ENCODE results near the gene TMEM144. TPM values are rescaled to one million over a fixed set of nuclear protein-coding genes. Genes with fewer than 3 reads are reported as not detected.
A peak's percentile ranks its signal among the peaks of the same experiment; 100 is the strongest.

TMEM144 gene
- polyA plus RNA-seq (2013, experiment 1 of 2), result 2.4 TPM
- polyA plus RNA-seq (2013, experiment 2 of 2), result 2.9 TPM

- peak within 1 kb of the TSS; percentile 72 for H3K27ac ChIP-seq (ENCODE audit: low read depth, low read length, severe bottlenecking)
- H3K4me1 ChIP-seq (ENCODE audit: control insufficient read depth, insufficient read depth, low read length, poor library complexity, severe bottlenecking), result peaks cover 7% of the 10 kb centered on the region
- no peaks in the 10 kb centered on the region for H3K36me3 ChIP-seq (ENCODE audit: control insufficient read depth, insufficient read depth, low read length)
- no peaks in the 10 kb centered on the region for H3K9me3 ChIP-seq (ENCODE audit: control insufficient read depth, low read length)
- WGBS, 2 experiments (ENCODE audit: insufficient coverage in 2 of 2), result 3 to 17% methylated on average over 24 to 28 of the region's 34 CpGs
- H3K4me3 ChIP-seq (ENCODE audit: extremely low read depth, insufficient read depth, low read length, poor library complexity, severe bottlenecking), result peak within 1 kb of the TSS; percentile 28
Observed at GRCh38 chr4:158209825-158210807, at the start of gene TMEM144. Gene TMEM144 (plus strand): TSS chr4:158210486. CDS start chr4:158212668, 2,182 bp downstream.

GRCh38 chr4:158161551-158162354 is 48.5 kb upstream of the TMEM144 start:
- H3K9me3 ChIP-seq (ENCODE audit: control insufficient read depth, low read length), result no peaks in the 10 kb centered on the region
- no peak overlapping the region for H3K4me3 ChIP-seq (ENCODE audit: extremely low read depth, insufficient read depth, low read length, poor library complexity, severe bottlenecking)
- H3K4me1 ChIP-seq (ENCODE audit: control insufficient read depth, insufficient read depth, low read length, poor library complexity, severe bottlenecking), result peaks cover 71% of the 10 kb centered on the region
- H3K27ac ChIP-seq (ENCODE audit: low read depth, low read length, severe bottlenecking), result peak overlapping the region; percentile 97
- H3K36me3 ChIP-seq (ENCODE audit: control insufficient read depth, insufficient read depth, low read length), result peaks cover 44% of the 10 kb centered on the region
- 30 to 34% methylated on average over 6 of the region's 6 CpGs for WGBS, 2 experiments (ENCODE audit: insufficient coverage in 2 of 2)

GRCh38 chr4:158162631-158163030 is 47.7 kb upstream of the TMEM144 start:
- H3K4me1 ChIP-seq (ENCODE audit: control insufficient read depth, insufficient read depth, low read length, poor library complexity, severe bottlenecking), result peaks cover 62% of the 10 kb centered on the region
- peaks cover 48% of the 10 kb centered on the region for H3K36me3 ChIP-seq (ENCODE audit: control insufficient read depth, insufficient read depth, low read length)
- H3K9me3 ChIP-seq (ENCODE audit: control insufficient read depth, low read length), result no peaks in the 10 kb centered on the region
- no peak overlapping the region for H3K4me3 ChIP-seq (ENCODE audit: extremely low read depth, insufficient read depth, low read length, poor library complexity, severe bottlenecking)
- 78 to 100% methylated on average over 3 of the region's 5 CpGs for WGBS, 2 experiments (ENCODE audit: insufficient coverage in 2 of 2)
- H3K27ac ChIP-seq (ENCODE audit: low read depth, low read length, severe bottlenecking), result peak overlapping the region; percentile 97

- H3K9me3 ChIP-seq (ENCODE audit: control insufficient read depth, low read length), result no peaks in the 10 kb centered on the region
- H3K4me1 ChIP-seq (ENCODE audit: control insufficient read depth, insufficient read depth, low read length, poor library complexity, severe bottlenecking), result peaks cover 50% of the 10 kb centered on the region
- H3K27ac ChIP-seq (ENCODE audit: low read depth, low read length, severe bottlenecking), result peak overlapping the region; percentile 13
- 87 to 100% methylated on average over 2 to 7 of the region's 10 CpGs for WGBS, 2 experiments (ENCODE audit: insufficient coverage in 2 of 2)
- no peak overlapping the region for H3K4me3 ChIP-seq (ENCODE audit: extremely low read depth, insufficient read depth, low read length, poor library complexity, severe bottlenecking)
- peaks cover 60% of the 10 kb centered on the region for H3K36me3 ChIP-seq (ENCODE audit: control insufficient read depth, insufficient read depth, low read length)
Observed at GRCh38 chr4:158163941-158164767, 46.1 kb upstream of the TMEM144 start.

- 83 to 100% methylated on average over 1 to 2 of the region's 3 CpGs for WGBS, 2 experiments (ENCODE audit: insufficient coverage in 2 of 2)
- Histone ChIP-seq H3K27ac (ENCODE audit: low read depth, low read length, severe bottlenecking) (peak overlapping the region; percentile 13), H3K4me3 (ENCODE audit: extremely low read depth, insufficient read depth, low read length, poor library complexity, severe bottlenecking) (peak overlapping the region; percentile 51)
Observed at GRCh38 chr4:158164768-158165213, 45.5 kb upstream of the TMEM144 start.

GRCh38 chr4:158166701-158167100 is 43.6 kb upstream of the TMEM144 start:
- WGBS, 2 experiments (ENCODE audit: insufficient coverage in 2 of 2), result 90% methylated on average over 2 of the region's 2 CpGs; no CpG with 5 or more reads in 1 of the 2 experiments
- Histone ChIP-seq H3K4me1 (ENCODE audit: control insufficient read depth, insufficient read depth, low read length, poor library complexity, severe bottlenecking) (peaks cover 28% of the 10 kb centered on the region), H3K4me3 (ENCODE audit: extremely low read depth, insufficient read depth, low read length, poor library complexity, severe bottlenecking) (peak overlapping the region; percentile 51), H3K36me3 (ENCODE audit: control insufficient read depth, insufficient read depth, low read length) (peaks cover 67% of the 10 kb centered on the region), H3K9me3 (ENCODE audit: control insufficient read depth, low read length) (no peaks in the 10 kb centered on the region), H3K27ac (ENCODE audit: low read depth, low read length, severe bottlenecking) (no peak overlapping the region)

More at GRCh38 chr4:158164768-158165213, 45.5 kb upstream of the TMEM144 start:
- Histone ChIP-seq H3K9me3 (ENCODE audit: control insufficient read depth, low read length) (no peaks in the 10 kb centered on the region), H3K4me1 (ENCODE audit: control insufficient read depth, insufficient read depth, low read length, poor library complexity, severe bottlenecking) (peaks cover 44% of the 10 kb centered on the region), H3K36me3 (ENCODE audit: control insufficient read depth, insufficient read depth, low read length) (peaks cover 59% of the 10 kb centered on the region)

- Histone ChIP-seq H3K4me1 (ENCODE audit: control insufficient read depth, insufficient read depth, low read length, poor library complexity, severe bottlenecking) (peaks cover 27% of the 10 kb centered on the region), H3K4me3 (ENCODE audit: extremely low read depth, insufficient read depth, low read length, poor library complexity, severe bottlenecking) (peak overlapping the region; percentile 51), H3K27ac (ENCODE audit: low read depth, low read length, severe bottlenecking) (no peak overlapping the region), H3K9me3 (ENCODE audit: control insufficient read depth, low read length) (no peaks in the 10 kb centered on the region), H3K36me3 (ENCODE audit: control insufficient read depth, insufficient read depth, low read length) (peaks cover 59% of the 10 kb centered on the region)
- 76 to 86% methylated on average over 2 to 3 of the region's 5 CpGs for WGBS, 2 experiments (ENCODE audit: insufficient coverage in 2 of 2)
Observed at GRCh38 chr4:158168606-158169005, 41.7 kb upstream of the TMEM144 start.

GRCh38 chr4:158169506-158169905 is 40.8 kb upstream of the TMEM144 start:
- Histone ChIP-seq H3K9me3 (ENCODE audit: control insufficient read depth, low read length) (no peaks in the 10 kb centered on the region), H3K27ac (ENCODE audit: low read depth, low read length, severe bottlenecking) (no peak overlapping the region), H3K36me3 (ENCODE audit: control insufficient read depth, insufficient read depth, low read length) (peaks cover 50% of the 10 kb centered on the region), H3K4me3 (ENCODE audit: extremely low read depth, insufficient read depth, low read length, poor library complexity, severe bottlenecking) (peak overlapping the region; percentile 51), H3K4me1 (ENCODE audit: control insufficient read depth, insufficient read depth, low read length, poor library complexity, severe bottlenecking) (peaks cover 23% of the 10 kb centered on the region)
- 86 to 94% methylated on average over 2 to 3 of the region's 3 CpGs for WGBS, 2 experiments (ENCODE audit: insufficient coverage in 2 of 2)

- Histone ChIP-seq H3K4me3 (ENCODE audit: extremely low read depth, insufficient read depth, low read length, poor library complexity, severe bottlenecking) (peak overlapping the region; percentile 51), H3K9me3 (ENCODE audit: control insufficient read depth, low read length) (no peaks in the 10 kb centered on the region), H3K27ac (ENCODE audit: low read depth, low read length, severe bottlenecking) (no peak overlapping the region), H3K36me3 (ENCODE audit: control insufficient read depth, insufficient read depth, low read length) (peaks cover 44% of the 10 kb centered on the region), H3K4me1 (ENCODE audit: control insufficient read depth, insufficient read depth, low read length, poor library complexity, severe bottlenecking) (peaks cover 23% of the 10 kb centered on the region)
- 94 to 95% methylated on average over 11 to 16 of the region's 18 CpGs for WGBS, 2 experiments (ENCODE audit: insufficient coverage in 2 of 2)
Observed at GRCh38 chr4:158169931-158170690, 40.2 kb upstream of the TMEM144 start.
